ENCODE results near the gene TCERG1.

Gene TCERG1

DNA sequence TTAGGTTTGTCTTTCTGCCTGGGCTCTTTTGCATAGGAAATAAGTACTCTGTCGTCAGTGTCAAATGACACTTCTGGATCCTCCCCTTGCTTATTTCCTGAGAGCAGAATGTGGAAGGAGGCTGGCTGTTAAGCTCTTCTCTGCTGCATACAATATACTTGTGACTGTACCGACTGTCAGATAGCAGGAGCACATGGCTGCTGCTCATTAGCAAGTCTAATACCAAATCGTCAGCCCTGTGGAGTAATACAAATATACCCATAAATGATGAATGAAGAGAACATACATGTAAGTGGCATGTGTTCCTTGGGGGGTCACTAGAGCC lies 69.0 kb downstream of the TCERG1 start, which contains the start of gene GPR151:
GPR151 (minus strand) TSS at position 40 of the 325 bp plus-strand sequence. CDS start 77 bp downstream, outside the sequence.
- Histone ChIP-seq H3K79me2 (ENCODE audit: insufficient read depth, low read depth) (no peaks in the 10 kb centered on the region), H3K27me3 (ENCODE audit: insufficient read depth, low read depth) (no peaks in the 10 kb centered on the region), H4K20me1 (ENCODE audit: insufficient read depth) (no peaks in the 10 kb centered on the region), H3K4me1 (ENCODE audit: low read depth, poor library complexity, severe bottlenecking) (no peaks in the 10 kb centered on the region), H2AFZ (ENCODE audit: low read depth) (no peak within 1 kb of the TSS), H3K27ac (no peak within 1 kb of the TSS), H3K36me3 (ENCODE audit: insufficient read depth) (no peaks in the 10 kb centered on the region), H3K4me2 (no peak within 1 kb of the TSS), H3K4me3 (IDR thresholded peaks at IDR 0.05; ENCODE audit: insufficient read depth, low read depth, low read length) (no peak within 1 kb of the TSS), H3K9ac (no peak within 1 kb of the TSS)
- TF ChIP-seq CTCF (conservative IDR thresholded peaks at IDR 0.05; ENCODE audit: low read depth, low read length), result no peak

DNA sequence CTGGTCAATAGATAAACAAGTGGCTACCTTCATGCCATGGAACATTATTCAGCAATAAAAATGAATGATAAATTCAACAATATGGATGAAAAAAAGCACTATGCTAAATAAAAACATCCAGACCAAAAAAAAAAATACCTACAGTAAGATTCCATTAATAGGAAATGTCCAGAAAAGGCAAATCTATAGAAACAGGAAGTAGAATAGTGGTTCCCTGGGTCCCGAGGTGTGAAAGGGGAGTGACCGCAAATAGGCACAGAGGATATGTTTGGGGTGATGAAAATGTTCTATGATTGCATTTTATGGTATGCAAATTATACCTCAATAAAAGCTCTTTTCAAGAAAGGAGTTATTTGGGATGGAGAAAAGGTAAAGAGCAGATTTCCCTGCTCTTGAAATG lies 72.4 kb downstream of the TCERG1 start:
- no peak overlapping the region for H3K9ac ChIP-seq

GRCh38 chr5:146520731-146521130 lies 73.6 kb downstream of the TCERG1 start:
- no peak for TF ChIP-seq CTCF (conservative IDR thresholded peaks at IDR 0.05; ENCODE audit: low read depth, low read length)
- no peaks in the 10 kb centered on the region for H3K36me3 ChIP-seq (ENCODE audit: insufficient read depth)
- H3K79me2 ChIP-seq (ENCODE audit: insufficient read depth, low read depth), result no peaks in the 10 kb centered on the region
- H3K27me3 ChIP-seq (ENCODE audit: insufficient read depth, low read depth), result no peaks in the 10 kb centered on the region
- no peak overlapping the region for H3K4me3 ChIP-seq (IDR thresholded peaks at IDR 0.05; ENCODE audit: insufficient read depth, low read depth, low read length)
- H3K9ac ChIP-seq, result no peak overlapping the region
- no peak overlapping the region for H2AFZ ChIP-seq (ENCODE audit: low read depth)
- no peak overlapping the region for H3K4me2 ChIP-seq
- H3K4me1 ChIP-seq (ENCODE audit: low read depth, poor library complexity, severe bottlenecking), result no peaks in the 10 kb centered on the region
- no peaks in the 10 kb centered on the region for H4K20me1 ChIP-seq (ENCODE audit: insufficient read depth)
- H3K27ac ChIP-seq, result no peak overlapping the region

More for the DNA sequence above, 72.4 kb downstream of the TCERG1 start:
- Histone ChIP-seq H3K36me3 (ENCODE audit: insufficient read depth) (no peaks in the 10 kb centered on the region), H3K27me3 (ENCODE audit: insufficient read depth, low read depth) (no peaks in the 10 kb centered on the region), H3K4me1 (ENCODE audit: low read depth, poor library complexity, severe bottlenecking) (no peaks in the 10 kb centered on the region), H3K4me2 (no peak overlapping the region), H3K4me3 (IDR thresholded peaks at IDR 0.05; ENCODE audit: insufficient read depth, low read depth, low read length) (no peak overlapping the region), H3K79me2 (ENCODE audit: insufficient read depth, low read depth) (no peaks in the 10 kb centered on the region), H4K20me1 (ENCODE audit: insufficient read depth) (no peaks in the 10 kb centered on the region), H2AFZ (ENCODE audit: low read depth) (no peak overlapping the region), H3K27ac (no peak overlapping the region)
- no peak for TF ChIP-seq CTCF (conservative IDR thresholded peaks at IDR 0.05; ENCODE audit: low read depth, low read length)

GRCh38 chr5:146521403-146522106 lies 74.4 kb downstream of the TCERG1 start:
- no peaks in the 10 kb centered on the region for H3K36me3 ChIP-seq (ENCODE audit: insufficient read depth)
- H4K20me1 ChIP-seq (ENCODE audit: insufficient read depth), result no peaks in the 10 kb centered on the region
- H2AFZ ChIP-seq (ENCODE audit: low read depth), result no peak overlapping the region
- no peak overlapping the region for H3K4me3 ChIP-seq (IDR thresholded peaks at IDR 0.05; ENCODE audit: insufficient read depth, low read depth, low read length)
- TF ChIP-seq CTCF (conservative IDR thresholded peaks at IDR 0.05; ENCODE audit: low read depth, low read length), result no peak
- no peak overlapping the region for H3K4me2 ChIP-seq
- H3K27ac ChIP-seq, result no peak overlapping the region
- H3K4me1 ChIP-seq (ENCODE audit: low read depth, poor library complexity, severe bottlenecking), result no peaks in the 10 kb centered on the region
- no peak overlapping the region for H3K9ac ChIP-seq
- no peaks in the 10 kb centered on the region for H3K79me2 ChIP-seq (ENCODE audit: insufficient read depth, low read depth)
- no peaks in the 10 kb centered on the region for H3K27me3 ChIP-seq (ENCODE audit: insufficient read depth, low read depth)
